ENCODE measurements around the gene RSRC1.
"Not testable (repeated sequence)": the region's sequence is repeated elsewhere in the genome, so short reads cannot be mapped to it uniquely, and the experiment has no call there.

Gene RSRC1

DNA sequence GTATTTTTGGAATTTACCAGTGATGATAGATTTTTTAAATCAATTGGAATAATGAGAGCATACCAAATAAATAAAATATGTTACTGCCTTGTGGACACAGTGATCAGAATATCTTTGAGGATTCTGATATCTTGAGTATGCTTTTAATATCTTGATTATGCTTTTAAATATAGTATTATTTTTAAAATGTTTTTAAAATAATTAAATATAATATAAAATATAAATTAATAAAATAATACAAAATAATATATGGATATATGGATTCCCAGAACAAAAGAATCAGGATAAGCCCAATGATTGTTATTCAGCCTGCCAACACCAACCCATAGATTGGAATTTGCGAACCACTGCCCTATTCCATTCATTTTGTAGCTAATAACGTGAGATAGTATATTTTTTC is 369.2 kb downstream of the RSRC1 start:
- no peak for DNase-seq

DNA sequence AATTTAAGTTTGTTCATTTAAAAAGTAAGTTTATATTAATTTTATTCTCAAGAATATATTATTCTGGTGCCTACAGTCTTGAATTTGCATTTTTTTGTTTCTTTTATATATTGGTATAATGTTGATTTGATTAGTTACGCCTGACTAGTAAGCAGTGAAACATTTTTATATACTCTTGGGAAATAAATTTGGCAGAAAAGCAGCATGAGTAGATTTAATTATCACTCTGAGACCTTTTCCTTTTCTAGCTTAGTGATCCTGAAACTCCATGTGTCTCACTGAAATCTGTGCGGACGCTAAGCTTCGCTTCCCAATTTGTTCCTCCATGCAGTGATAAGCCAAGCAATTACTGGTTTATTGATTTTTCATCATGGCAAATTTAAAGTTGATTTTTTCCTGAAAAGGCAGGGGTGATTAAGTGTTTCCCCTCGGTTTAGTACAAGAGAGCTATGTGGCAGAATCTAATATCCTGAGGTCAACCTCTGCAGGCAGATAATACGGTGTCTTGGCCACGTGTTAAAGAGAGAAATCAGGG is 373.9 kb downstream of the RSRC1 start:
- no peak for DNase-seq

DNA sequence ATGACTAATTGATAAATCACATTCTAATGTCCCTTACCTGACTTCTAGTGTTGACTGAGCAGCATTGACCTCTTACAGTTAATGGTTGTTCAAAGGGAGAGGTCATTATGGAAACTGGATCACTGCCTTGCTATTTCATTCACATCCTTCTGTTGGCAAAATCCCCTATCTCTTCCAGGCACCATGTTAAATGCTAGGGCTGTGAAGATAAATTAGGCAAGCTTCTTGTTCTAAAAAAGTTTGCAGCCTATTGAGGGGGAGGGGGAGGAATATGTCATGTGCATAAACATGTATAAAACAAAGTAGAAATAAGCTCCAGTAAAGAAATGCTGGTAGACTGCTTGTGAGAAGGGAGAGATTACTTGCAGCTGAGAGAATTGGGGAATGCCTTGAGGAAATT is 376.3 kb downstream of the RSRC1 start:
- DNase-seq = peak; percentile 51

DNA sequence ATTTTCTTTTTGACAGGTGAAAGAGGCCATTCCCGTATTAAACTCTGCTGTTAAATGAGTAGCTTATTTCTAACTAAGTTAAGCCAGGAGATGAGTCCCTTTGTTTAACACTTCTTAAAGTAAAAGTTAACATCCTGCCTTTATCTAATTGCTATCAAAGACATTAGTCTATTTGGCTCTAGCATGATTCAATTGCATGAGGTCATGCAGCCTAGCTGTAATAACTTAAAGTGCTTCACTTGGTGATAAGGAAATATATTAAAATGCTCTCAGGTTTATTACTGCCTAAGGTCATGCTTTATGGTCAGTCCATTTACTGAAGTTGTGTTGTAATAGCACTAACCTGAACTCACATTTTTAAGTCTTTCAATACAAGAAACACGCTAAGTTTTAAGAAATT is 378.8 kb downstream of the RSRC1 start:
- no peak for DNase-seq

DNA sequence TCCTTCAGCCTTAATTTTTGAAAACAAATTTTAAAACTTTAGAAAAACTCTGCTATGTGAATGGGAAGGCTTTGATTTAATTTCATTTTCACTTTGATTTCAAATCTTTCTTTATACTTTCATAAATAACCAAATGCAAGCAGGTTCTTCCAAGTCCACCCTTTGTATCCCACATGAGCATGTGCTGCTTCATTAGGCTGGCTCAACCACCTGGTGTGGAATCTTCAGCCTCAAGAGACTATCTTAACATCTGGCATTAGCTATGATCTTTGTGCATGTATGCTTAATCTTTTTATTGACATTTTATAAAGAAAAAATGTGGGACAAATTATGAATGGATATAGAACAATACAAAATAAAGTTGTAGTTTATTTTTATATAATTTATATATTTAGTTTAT is 379.3 kb downstream of the RSRC1 start:
- DNase-seq = no peak

DNA sequence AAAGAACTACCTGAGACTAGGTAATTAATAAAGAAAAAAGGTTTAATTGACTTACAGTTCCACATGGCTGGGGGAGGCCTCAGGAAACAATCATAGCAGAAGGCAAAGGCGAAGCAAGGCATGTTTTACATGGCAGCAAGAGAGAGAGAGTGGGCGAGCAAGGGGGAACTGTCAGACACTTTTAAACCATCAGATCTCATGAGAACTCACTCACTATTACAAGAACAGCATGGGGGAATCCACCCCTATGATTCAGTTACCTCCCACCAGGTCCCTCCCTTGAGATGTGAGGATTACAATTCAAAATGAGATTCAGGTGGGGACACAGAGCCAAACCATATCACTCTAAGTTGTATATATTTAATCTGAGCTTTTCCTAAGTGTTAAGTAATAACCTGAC is 382.1 kb downstream of the RSRC1 start:
- DNase-seq = no peak

DNA sequence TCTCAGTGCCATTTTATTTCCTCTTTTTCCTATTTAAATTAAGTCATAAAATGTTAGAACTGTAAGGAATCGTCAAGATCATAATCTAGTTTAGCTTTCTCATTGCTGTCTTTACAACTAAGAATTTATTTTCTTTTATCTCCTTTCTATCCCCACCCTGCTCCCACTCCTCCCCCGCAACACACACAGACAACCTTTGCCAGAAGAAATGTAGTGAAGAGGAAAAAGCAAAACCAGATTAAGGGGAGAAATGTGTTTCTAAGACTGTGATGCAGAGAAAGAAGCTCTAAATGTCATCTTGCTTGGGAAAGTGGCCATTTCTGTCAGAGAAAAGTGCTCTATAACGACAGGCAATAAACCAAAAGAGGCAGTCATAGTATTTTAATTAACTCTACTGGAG is 382.8 kb downstream of the RSRC1 start:
- DNase-seq = no peak

DNA sequence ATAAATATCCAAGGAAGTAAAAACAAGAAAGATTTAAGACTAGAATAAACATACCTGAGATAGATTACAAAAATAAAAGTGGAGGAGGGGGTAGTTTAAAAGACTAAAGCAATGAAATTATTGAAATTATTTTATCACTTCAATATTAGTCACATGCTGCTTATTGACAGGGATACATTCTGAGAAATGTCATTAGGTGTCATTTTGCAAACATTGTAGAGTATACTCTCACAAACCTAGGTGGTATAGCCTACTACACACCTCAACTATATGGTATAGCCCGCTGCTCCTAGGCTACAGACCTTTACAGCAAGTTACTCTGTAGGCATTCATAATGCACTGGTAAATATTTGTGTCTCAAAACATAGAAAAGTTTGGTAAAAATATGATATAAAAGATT is 384.0 kb downstream of the RSRC1 start:
- no peak for DNase-seq

DNA sequence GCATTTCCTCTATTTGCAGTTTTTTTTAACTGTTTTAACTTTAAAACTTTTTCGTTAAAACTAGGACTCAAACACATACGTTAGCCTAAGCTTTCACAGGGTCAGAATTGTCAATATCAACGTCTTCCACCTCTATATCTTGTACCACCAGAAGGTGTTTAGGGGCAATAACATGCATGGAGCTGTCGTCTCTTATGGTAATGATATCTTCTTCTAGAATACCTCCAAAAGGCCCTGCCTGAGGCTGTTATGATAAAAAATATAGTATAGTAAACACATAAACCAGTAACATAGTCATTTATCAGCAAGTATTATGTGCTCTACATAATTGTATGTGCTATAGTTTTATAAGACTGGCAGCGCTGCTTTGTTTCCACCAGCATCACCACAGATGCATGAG is 384.8 kb downstream of the RSRC1 start:
- peak; percentile 82 for DNase-seq

DNA sequence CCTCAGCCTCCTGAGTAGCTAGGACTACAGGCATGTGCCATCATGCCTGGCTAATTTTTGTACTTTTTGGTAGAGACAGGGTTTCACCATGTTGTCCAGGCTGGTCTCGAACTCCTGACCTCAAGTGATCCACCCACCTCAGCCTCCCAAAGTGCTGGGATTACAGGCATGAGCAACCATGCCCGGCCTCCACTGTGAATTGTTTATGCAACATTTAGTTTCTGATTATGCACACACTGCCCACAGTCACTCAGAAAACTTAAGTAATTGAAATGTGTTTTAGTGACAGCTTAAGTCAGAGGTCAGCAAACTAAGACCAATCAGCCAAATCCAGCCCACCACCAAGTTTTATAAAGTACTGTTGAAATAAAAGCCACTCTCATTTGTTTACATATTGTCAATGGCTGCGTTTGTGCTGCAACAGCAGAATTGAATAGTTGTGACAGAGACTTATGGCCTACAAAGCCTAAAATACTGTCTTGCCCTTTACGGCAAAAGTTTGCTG is 385.6 kb downstream of the RSRC1 start:
- not testable (repeated sequence) for DNase-seq

DNA sequence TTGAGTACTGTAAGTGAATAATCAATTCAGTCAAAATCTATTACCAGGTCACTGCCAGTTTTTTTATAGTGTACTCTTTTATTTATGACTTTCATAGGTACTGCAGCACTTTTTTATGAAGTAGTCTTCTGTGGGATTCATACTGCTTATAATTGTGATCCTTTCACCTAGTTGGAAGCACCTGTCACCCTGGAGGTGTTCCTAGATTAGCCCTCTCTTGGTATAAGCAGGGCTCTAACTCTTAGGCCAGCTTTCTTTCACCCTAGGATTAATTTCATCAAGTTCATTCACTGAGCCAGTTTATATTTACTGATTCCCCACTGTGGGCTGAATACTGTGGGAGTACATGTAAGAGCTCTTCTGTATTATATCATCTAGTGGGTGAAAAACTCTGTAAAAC is 395.2 kb downstream of the RSRC1 start:
- no peak for DNase-seq

DNA sequence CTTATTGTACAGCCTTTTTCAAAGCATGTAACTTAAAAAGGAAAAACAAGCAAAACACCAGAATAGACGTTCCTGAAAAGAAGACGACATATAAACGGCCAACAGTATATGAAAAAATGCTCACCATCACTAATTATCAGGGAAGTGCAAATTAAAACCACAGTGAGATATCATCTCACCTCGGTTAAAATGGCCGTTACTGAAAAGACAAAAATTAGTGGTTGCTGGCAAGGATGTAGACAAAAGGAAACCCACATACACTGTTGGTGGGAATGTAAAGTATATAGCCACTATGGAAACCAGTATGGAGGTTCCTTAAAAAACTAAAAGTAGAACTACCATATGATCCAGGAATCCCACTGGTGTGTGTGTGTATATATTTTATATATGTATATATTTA is 396.6 kb downstream of the RSRC1 start:
- DNase-seq = peak; percentile 61

DNA sequence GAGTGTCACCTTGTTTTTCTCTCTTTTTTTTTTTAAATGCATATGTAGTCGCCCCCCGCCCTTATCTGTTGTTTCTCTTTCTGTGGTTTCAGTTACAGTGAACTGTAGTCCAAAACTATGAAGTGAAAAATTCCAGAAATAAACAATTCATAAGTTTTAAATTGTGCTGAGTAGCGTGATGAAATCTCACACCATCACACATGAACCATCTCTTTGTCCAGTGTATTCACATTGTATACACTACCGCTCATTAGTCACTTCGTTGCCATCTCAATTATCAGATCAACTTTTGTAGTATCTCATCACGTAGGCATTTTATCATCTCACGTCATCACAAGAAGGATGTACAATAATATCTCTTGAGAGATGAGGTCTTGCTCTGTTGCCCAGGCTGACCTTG is 398.6 kb downstream of the RSRC1 start:
- DNase-seq = no peak

DNA sequence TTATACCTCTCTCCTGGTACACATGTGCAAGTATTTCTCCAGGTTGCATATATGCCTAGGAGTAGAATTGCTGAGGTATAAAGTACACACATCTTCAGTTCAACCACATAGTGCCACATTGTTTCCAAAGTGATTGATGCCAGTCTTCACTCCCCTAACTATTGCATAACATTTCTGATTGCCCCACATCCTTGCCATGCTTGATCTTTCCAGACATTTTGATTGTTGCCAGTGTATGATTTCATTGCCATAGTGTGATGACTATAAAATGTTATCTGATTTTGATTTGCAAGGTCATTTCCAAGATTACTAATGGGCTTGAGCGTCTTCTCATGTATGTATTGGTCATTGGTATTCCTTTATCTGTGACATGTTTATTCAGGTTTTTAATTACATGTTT is 400.0 kb downstream of the RSRC1 start:
- DNase-seq = no peak

DNA sequence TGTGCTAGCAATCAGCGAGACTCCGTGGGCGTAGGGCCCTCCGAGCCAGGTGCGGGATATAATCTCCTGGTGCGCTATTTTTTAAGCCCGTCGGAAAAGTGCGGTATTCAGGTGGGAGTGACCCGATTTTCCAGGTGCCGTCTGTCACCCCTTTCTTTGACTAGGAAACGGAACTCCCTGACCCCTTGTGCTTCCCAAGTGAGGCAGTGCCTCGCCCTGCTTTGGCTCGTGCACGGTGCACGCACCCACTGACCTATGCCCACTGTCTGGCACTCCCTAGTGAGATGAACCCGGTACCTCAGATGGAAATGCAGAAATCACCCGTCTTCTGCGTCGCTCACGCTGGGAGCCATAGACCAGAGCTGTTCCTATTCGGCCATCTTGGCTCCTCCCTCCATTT is 406.8 kb downstream of the RSRC1 start:
- DNase-seq = not testable (repeated sequence)

DNA sequence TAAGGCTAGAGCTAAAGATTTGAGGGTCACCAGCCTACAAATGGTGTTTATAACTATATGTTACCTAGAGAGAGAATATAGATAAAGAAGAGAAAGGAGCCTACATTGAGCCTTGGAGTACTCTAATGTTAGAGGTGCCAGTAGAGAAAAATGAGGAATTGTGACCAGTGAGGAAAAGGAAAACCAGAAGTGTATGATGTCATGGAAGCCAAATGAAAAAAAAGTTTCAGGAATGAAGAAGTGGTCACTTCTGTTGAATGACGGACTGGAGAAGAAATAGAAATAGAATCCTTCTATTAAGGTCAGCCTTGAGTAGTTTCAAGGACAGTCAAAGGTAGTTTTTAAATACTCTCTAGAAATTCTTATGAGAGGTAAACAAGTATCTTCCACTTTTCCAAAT is 409.9 kb downstream of the RSRC1 start:
- DNase-seq = no peak

DNA sequence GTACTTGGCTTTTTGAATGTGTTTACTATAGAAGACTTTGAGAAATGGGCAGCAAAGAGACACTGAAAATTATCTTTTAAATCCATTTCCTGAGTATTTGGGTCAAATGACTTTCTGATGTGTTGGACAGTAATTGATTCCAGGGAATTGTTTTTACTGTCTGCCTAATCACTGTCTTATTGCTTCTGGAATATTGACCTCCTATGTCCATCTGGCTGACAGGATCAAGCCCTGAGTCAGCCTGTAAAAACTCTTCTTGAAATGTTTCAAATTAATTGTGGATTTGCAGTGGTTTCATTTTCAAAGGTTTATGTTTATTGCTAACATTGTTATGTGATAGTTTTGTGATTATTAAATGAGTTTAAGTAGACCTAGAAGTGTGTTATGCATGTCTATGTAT is 410.5 kb downstream of the RSRC1 start:
- DNase-seq = no peak

DNA sequence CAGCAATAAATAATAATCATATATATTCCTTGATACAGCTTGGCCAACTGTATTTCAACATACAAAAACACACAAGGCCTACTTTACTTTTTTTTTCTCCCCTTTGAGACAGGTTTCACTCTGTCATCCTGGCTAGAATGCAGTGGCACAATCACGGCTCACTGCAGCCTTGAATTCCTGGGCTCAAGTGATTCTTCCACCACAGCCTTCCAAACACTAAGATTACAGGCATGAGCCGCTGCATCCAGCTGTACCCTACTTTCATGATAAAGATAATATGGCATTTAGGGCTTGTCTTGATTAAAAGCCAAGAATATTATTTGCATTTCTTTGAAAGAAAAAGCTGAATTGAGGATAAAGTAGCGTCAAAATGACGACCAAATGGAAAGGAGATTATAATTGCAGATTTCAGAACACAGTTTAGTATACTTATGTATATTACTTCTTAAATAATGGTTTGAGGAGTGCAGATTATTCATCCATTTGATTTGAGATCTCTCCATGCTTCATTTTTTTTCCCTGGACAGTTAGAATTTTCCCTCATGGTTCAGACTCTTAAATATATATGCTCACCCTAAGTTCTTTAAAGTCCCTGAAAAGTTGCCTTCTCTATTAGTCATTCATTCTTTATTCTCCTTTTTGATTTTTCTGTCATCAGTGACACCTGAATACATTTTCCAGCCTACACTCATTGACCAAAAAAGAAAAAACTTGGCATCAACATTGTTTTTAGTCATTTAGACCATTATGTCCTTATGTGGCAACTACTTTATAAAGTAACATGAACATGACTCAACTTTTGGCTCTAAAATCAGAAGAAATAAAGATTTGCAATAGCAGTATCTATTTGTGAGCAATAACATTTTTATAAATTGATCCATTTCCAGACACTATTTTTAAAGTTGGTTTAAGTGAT is 412.6 kb downstream of the RSRC1 start:
- DNase-seq = no peak

DNA sequence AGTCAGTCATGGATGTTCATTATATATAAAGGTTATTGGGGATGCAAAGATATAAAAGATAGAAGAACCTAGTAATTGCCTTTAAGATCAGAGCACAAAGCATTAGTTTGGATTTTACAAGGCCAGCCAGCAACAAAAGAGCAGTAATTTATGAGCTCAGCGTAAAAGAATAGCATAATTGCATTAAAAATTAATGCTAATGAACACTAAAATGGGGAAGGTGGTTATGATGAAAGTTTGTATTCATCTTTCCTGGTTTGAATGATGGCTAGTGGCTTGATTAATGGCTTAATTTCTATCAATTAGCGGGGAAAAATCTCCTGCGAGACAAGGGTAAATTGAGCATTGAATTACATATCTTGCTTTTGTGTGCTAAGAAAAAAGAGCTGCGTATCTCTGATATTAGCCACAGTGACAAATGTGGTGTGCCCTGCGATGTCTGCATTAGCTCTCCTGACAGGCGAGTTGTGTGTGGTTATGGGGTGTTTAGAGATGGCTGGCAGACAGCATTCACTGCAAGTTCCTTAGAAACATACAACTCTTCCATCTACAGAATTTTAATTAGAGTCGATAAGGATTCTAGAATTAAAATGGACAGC is 418.3 kb downstream of the RSRC1 start:
- DNase-seq = no peak

DNA sequence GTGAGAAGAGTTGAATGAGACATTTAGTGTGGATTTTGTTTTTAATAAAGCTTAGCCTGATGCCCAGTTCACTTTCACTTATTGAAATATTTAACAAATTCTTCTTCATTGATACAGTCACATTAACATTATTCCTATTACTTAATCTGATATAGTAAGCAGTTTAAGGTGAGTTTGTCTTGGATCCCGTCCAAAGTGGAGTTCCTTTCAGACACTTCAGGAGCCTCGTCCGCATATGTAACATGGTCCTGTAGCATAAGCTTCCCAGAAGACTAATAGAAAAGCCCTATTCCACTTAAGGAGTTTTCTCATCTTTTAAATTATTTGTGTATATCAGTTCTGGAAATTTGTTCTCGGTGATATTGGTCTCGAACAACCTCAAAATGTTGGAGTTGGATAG is 421.4 kb downstream of the RSRC1 start:
- DNase-seq = no peak

DNA sequence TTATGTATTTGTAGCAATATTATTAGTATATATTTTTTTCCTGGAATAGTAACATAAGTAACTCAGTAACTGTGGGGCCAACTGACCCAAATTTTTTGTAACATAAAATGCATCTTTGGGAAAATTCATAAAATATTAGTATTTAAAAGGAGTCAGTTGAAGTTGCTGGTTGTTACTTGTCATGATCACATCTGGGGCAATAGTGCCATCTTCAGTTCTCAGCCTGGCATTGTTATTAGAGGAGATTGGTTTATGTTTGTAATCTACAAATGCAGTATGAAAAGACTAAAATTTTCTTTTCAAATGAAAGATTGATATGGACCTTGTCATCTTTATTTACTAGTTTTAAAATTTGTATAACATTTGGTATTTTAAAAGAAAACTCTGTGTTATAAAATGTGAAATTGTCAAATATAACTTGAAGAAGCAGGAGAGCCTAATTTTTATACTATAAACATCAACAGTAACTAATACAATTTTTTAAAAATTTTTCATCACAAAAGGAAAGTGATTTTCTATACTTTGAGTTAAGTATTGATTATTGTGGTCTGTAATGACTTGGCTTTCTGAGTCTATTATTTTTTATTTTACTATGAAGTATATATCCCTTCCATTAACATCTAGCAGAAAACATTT is 422.3 kb downstream of the RSRC1 start:
- peak; percentile 83 for DNase-seq

DNA sequence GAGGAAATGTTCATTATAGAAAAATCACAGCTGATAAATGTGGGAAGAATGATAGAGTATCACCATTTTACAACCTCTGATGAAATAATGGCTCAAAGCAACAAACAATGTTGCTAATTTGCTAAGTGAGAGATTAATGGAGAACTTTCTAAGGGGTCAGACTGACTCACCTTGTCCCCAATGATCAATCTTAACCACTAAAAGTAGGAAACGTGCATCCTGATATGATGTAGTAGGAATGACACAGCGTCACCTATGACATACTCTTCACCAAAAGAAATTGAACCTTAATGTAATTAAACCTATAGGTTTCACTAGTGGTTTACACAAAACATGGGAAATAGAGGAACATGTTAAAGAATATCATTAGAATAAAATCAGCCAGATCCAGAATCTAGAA is 426.0 kb downstream of the RSRC1 start:
- no peak for DNase-seq

DNA sequence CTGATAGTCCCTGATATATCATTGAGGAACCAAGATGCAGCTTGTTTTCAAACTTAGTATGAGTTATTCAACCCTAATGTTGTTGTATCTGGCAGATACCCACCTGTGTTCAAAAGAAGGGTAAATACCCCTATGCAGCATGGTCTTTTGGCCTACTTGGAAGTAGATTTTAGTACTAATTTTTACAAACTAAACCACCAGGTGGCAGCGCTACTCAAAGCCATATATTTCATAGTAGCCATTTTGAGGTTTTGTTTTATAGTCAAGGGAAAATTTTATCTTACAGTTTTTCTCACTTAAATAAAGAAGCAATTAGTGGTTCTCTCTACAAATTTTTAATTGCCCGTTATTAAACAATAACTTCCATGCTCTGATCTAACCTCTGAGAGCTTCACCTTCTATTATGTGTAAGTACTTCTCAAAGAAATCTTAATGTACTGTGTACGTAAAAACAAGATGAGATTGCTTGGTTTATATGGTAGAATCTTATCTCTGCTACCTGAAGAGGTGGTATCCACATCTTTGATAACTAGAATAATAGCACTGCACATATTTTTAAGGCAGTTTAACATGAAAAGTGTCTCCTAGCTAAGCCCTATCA is 429.6 kb downstream of the RSRC1 start:
- DNase-seq = peak; percentile 88
